ENCODE results near the gene ELMOD1. TPM values are rescaled to one million over a fixed set of nuclear protein-coding genes. Genes with fewer than 3 reads are reported as not detected.

The ELMOD1 gene
- total and polyA plus RNA-seq, 2 donors (not counting 3 experiments of a cell fraction or from before 2014, with no cell fraction given), result 1.6 to 2.4 TPM

DNA sequence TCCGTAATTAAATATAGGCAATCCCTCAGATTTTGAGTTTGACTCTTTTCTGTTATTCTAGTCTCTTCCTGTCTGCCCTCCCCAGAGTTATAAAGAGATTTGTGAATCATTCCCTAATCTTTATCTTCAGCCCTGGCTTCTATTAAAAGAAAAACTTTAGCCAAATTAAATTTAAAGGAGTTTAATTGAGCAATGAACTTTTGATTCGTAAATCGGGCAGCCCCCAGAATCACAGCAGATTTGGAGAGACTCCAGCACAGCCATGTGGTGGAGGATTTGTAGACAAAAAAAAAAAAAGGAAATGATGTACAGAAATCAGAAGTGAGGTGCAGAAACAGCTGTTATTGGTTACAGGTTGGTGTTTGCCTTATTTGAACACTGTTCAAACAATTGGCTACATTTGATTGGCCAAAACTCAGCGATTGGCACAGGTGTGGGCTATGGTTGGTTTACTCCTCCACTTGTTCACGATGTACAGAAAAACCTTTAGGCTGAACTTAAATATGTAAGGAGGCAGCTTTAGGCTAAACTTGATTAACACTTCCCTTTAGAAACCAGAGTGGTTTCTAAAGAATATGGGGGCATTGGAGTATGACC is 23.1 kb upstream of the ELMOD1 start:
- POLR2A ChIA-PET, result no interaction called here
- H3K4me2 ChIP-seq (ENCODE audit: insufficient read depth, low read length), result no peak overlapping the region
- no peaks in the 10 kb centered on the region for H3K9me3 ChIP-seq (replicated peaks; ENCODE audit: control insufficient read depth, insufficient read depth, low read length)
- TF ChIP-seq MYC (IDR thresholded peaks at IDR 0.05; ENCODE audit: low read depth, low read length) (no peak), FOS (IDR thresholded peaks at IDR 0.05; ENCODE audit: borderline replicate concordance, insufficient read depth, low read length) (no peak), JUN (IDR thresholded peaks at IDR 0.05; ENCODE audit: borderline replicate concordance, insufficient read depth, insufficient read length, low read depth) (no peak), EZH2 (IDR thresholded peaks at IDR 0.05; ENCODE audit: borderline replicate concordance, low read depth, low read length, severe bottlenecking) (no peak), POLR2A (IDR thresholded peaks at IDR 0.05; ENCODE audit: low read depth, low read length) (no peak)
- TF ChIP-seq, protein P1, sequence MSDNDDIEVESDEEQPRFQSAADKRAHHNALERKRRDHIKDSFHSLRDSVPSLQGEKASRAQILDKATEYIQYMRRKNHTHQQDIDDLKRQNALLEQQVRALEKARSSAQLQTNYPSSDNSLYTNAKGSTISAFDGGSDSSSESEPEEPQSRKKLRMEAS (IDR thresholded peaks at IDR 0.05; ENCODE audit: insufficient read depth, insufficient read length), result no peak
- CTCF ChIA-PET, result interaction anchor here (0.9 to 14.5 kb wide), 9 partner anchors 15 to 203 kb away, joined by 3 to 251 read pairs (median 5); no protein-coding TSS in a partner anchor
- no TSS peak for BruUV-seq (replicated peaks)
- no peak overlapping the region for H3K27ac ChIP-seq (ENCODE audit: insufficient read depth, low read depth, low read length)
- peaks cover 22% of the 10 kb centered on the region for H3K4me1 ChIP-seq (ENCODE audit: control insufficient read depth, extremely low read depth, insufficient read depth, low read length)
- DNase-seq (ENCODE audit: low read depth, low spot score) (no peak), FAIRE-seq (no peak)
- no peak overlapping the region for H2AFZ ChIP-seq (ENCODE audit: low read depth, low read length)
- H4K20me1 ChIP-seq (replicated peaks; ENCODE audit: control insufficient read depth, extremely low read depth, insufficient read depth, low read length), result no peaks in the 10 kb centered on the region
- H3K9me1 ChIP-seq (replicated peaks; ENCODE audit: control insufficient read depth, extremely low read depth, insufficient read depth, low read length), result no peaks in the 10 kb centered on the region
- no peak overlapping the region for H3K9ac ChIP-seq (replicated peaks; ENCODE audit: extremely low read depth, insufficient read depth, low read length)
- no peaks in the 10 kb centered on the region for H3K36me3 ChIP-seq (ENCODE audit: control insufficient read depth in 2 of 2, extremely low read depth in 1 of 2, insufficient read depth in 2 of 2, low read length in 2 of 2)
- H3K79me2 ChIP-seq (ENCODE audit: control insufficient read depth, insufficient read depth, low read length), result peaks cover 6% of the 10 kb centered on the region
- no peaks in the 10 kb centered on the region for H3K27me3 ChIP-seq (ENCODE audit: control insufficient read depth in 2 of 2, insufficient read depth in 2 of 2, low read length in 2 of 2)
- dilution Hi-C loops (cut with MboI; ENCODE audit: extremely low pct_ligation_motif_present, low sequenced_read_pairs) (no loop called here), intact Hi-C loops (cut with micrococcal nuclease) (loop anchor here (10.0 kb wide), 2 partner anchors 327 to 437 kb away; partner anchors contain the start of gene CUL5)
- no peak overlapping the region for H3K4me3 ChIP-seq (replicated peaks in 1 of 3; ENCODE audit: insufficient read depth in 1 of 3, low read depth in 1 of 3, low read length in 3 of 3)

DNA sequence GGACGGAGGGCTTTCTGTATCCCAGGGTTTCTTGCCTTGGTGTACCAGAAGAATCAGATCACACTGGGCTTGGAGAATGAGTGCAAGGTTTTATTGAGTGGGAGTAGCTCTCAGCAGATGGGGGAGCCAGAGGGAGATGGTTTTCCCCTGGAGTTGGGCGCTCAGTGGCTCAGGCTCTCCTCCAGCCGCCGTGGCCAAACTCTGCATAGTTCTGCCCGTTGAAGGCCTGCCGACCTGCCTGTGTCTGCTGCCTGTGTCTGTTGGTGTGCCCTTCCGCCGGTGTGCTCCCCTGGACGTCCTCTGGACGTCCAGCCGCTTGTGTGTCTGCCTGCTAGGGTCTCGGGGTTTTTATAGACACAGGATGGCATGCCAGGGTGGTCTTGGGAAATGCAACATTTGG is 20.9 kb upstream of the ELMOD1 start:
- dilution Hi-C loops (cut with MboI; ENCODE audit: extremely low pct_ligation_motif_present, low sequenced_read_pairs), result no loop called here
- H2AFZ ChIP-seq (ENCODE audit: low read depth, low read length), result no peak overlapping the region
- BruUV-seq (replicated peaks), result no TSS peak

More for the DNA sequence above, 20.9 kb upstream of the ELMOD1 start:
- TF ChIP-seq POLR2AphosphoS5 (IDR thresholded peaks at IDR 0.05; ENCODE audit: insufficient read depth, low read depth, low read length) (no peak), GATA2 (IDR thresholded peaks at IDR 0.05; ENCODE audit: insufficient read depth, insufficient read length, low read depth, low read length) (no peak), FOS (IDR thresholded peaks at IDR 0.05; ENCODE audit: borderline replicate concordance, insufficient read depth, low read length) (no peak), POLR2A (IDR thresholded peaks at IDR 0.05; ENCODE audit: low read depth, low read length) (no peak), JUN (IDR thresholded peaks at IDR 0.05; ENCODE audit: borderline replicate concordance, insufficient read depth, insufficient read length, low read depth) (no peak), EZH2 (IDR thresholded peaks at IDR 0.05; ENCODE audit: borderline replicate concordance, low read depth, low read length, severe bottlenecking) (no peak), MYC (IDR thresholded peaks at IDR 0.05; ENCODE audit: low read depth, low read length) (no peak)
- TF ChIP-seq, protein P1 (IDR thresholded peaks at IDR 0.05; ENCODE audit: insufficient read depth, insufficient read length), result no peak
- TF ChIP-seq, protein P2, sequence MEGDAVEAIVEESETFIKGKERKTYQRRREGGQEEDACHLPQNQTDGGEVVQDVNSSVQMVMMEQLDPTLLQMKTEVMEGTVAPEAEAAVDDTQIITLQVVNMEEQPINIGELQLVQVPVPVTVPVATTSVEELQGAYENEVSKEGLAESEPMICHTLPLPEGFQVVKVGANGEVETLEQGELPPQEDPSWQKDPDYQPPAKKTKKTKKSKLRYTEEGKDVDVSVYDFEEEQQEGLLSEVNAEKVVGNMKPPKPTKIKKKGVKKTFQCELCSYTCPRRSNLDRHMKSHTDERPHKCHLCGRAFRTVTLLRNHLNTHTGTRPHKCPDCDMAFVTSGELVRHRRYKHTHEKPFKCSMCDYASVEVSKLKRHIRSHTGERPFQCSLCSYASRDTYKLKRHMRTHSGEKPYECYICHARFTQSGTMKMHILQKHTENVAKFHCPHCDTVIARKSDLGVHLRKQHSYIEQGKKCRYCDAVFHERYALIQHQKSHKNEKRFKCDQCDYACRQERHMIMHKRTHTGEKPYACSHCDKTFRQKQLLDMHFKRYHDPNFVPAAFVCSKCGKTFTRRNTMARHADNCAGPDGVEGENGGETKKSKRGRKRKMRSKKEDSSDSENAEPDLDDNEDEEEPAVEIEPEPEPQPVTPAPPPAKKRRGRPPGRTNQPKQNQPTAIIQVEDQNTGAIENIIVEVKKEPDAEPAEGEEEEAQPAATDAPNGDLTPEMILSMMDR (IDR thresholded peaks at IDR 0.05; ENCODE audit: extremely low read depth in 1 of 2, insufficient read depth in 1 of 2, low read depth in 1 of 2, low read length in 2 of 2), result no peak
- FAIRE-seq (no peak), DNase-seq (ENCODE audit: low read depth, low spot score) (no peak)
- H3K27me3 ChIP-seq (ENCODE audit: control insufficient read depth in 2 of 2, insufficient read depth in 2 of 2, low read length in 2 of 2), result no peaks in the 10 kb centered on the region
- no peaks in the 10 kb centered on the region for H3K36me3 ChIP-seq (ENCODE audit: control insufficient read depth in 2 of 2, extremely low read depth in 1 of 2, insufficient read depth in 2 of 2, low read length in 2 of 2)
- no peak overlapping the region for H3K4me3 ChIP-seq (replicated peaks in 1 of 3; ENCODE audit: insufficient read depth in 1 of 3, low read depth in 1 of 3, low read length in 3 of 3)
- no peaks in the 10 kb centered on the region for H4K20me1 ChIP-seq (replicated peaks; ENCODE audit: control insufficient read depth, extremely low read depth, insufficient read depth, low read length)
- no peak overlapping the region for H3K4me2 ChIP-seq (ENCODE audit: insufficient read depth, low read length)
- H3K9me3 ChIP-seq (replicated peaks; ENCODE audit: control insufficient read depth, insufficient read depth, low read length), result no peaks in the 10 kb centered on the region
- H3K27ac ChIP-seq (ENCODE audit: insufficient read depth, low read depth, low read length), result no peak overlapping the region
- ChIA-PET POLR2A (no interaction called here), CTCF (interaction anchor here (1.1 to 14.5 kb wide), 4 partner anchors 21 to 201 kb away, joined by 3 to 251 read pairs (median 7); no protein-coding TSS in a partner anchor)
- H3K79me2 ChIP-seq (ENCODE audit: control insufficient read depth, insufficient read depth, low read length), result no peaks in the 10 kb centered on the region
- no peak overlapping the region for H3K9ac ChIP-seq (replicated peaks; ENCODE audit: extremely low read depth, insufficient read depth, low read length)
- intact Hi-C loops (cut with micrococcal nuclease), result no loop called here
- peaks cover 3% of the 10 kb centered on the region for H3K4me1 ChIP-seq (ENCODE audit: control insufficient read depth, extremely low read depth, insufficient read depth, low read length)
- H3K9me1 ChIP-seq (replicated peaks; ENCODE audit: control insufficient read depth, extremely low read depth, insufficient read depth, low read length), result no peaks in the 10 kb centered on the region

All from endothelial cell of umbilical vein (primary cell).